DND-41 (cell line): ENCODE measurements around the gene PGAP2.

Experiments
- EZH2 ChIP-seq: IDR thresholded peaks from 3 replicates; pipeline ENCODE4 v1.6.1; 2012; ENCODE audit warnings: borderline replicate concordance, low read depth, mild to moderate bottlenecking, moderate library complexity, low read length, inconsistent platforms; ENCODE audit not compliant: severe bottlenecking
- TF ChIP-seq, protein P1 (sequence below): IDR thresholded peaks from 2 replicates; pipeline ENCODE4 v1.5.1; 2012; ENCODE audit warnings: borderline replicate concordance, low read length, moderate library complexity, mild to moderate bottlenecking; ENCODE audit not compliant: poor library complexity, severe bottlenecking; ENCODE audit errors: extremely low read depth

DNA sequence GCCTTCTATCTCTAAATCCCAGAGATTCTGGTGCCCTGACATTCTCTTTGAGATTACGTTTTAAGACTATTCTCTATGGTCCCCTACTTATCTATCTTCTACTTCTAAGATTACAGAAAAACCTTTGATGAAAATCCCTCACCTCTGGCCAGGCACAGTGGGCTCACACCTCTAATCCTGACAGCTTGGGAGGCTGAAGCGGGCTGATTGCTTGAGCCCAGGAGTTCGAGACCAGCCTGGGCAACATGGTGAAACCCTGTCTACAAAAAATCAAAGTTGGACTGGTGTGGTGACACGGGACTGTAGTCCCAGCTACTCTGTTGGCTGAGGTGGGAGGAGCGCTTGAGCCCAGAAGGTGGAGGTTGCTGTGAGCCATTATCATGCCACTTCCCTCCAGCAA is 25.4 kb upstream of the PGAP2 start:
- TF ChIP-seq, protein P1, sequence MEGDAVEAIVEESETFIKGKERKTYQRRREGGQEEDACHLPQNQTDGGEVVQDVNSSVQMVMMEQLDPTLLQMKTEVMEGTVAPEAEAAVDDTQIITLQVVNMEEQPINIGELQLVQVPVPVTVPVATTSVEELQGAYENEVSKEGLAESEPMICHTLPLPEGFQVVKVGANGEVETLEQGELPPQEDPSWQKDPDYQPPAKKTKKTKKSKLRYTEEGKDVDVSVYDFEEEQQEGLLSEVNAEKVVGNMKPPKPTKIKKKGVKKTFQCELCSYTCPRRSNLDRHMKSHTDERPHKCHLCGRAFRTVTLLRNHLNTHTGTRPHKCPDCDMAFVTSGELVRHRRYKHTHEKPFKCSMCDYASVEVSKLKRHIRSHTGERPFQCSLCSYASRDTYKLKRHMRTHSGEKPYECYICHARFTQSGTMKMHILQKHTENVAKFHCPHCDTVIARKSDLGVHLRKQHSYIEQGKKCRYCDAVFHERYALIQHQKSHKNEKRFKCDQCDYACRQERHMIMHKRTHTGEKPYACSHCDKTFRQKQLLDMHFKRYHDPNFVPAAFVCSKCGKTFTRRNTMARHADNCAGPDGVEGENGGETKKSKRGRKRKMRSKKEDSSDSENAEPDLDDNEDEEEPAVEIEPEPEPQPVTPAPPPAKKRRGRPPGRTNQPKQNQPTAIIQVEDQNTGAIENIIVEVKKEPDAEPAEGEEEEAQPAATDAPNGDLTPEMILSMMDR = no peak
- no peak for TF ChIP-seq EZH2
